Activated CD4-positive, alpha-beta T cell treated with anti-CD3 and anti-CD28 coated beads for 1 hour (primary cell): ENCODE results near the gene PWWP3B.
"Not testable (repeated sequence)": the region's sequence is repeated elsewhere in the genome, so short reads cannot be mapped to it uniquely, and the experiment has no call there.

Source experiments
- DNase-seq: peaks from one replicate; pipeline ENCODE4 v3.0.0-alpha.2; 2020

PWWP3B gene

GRCh38 chrX:106168107-106168506, at the start of gene PWWP3B:
PWWP3B (plus strand) TSS chrX:106168305; CDS start chrX:106205433, 37,128 bp downstream.
- DNase-seq: no peak

GRCh38 chrX:106139048-106139447, 29.1 kb upstream of the PWWP3B start:
- no peak for DNase-seq

GRCh38 chrX:106144755-106145639, 23.1 kb upstream of the PWWP3B start:
- DNase-seq: no peak

- no peak for DNase-seq
Measured at GRCh38 chrX:106150701-106151100, 17.4 kb upstream of the PWWP3B start.

- no peak for DNase-seq
Measured at GRCh38 chrX:106159861-106160282, 8.2 kb upstream of the PWWP3B start.

- DNase-seq: no peak
Measured at GRCh38 chrX:106170318-106170717, 2.2 kb downstream of the PWWP3B start.

- no peak for DNase-seq
Measured at GRCh38 chrX:106171293-106171820, 3.3 kb downstream of the PWWP3B start.

GRCh38 chrX:106177106-106177981, 9.2 kb downstream of the PWWP3B start:
- DNase-seq: no peak

GRCh38 chrX:106177982-106178321, 9.8 kb downstream of the PWWP3B start:
- no peak for DNase-seq

- no peak for DNase-seq
Measured at GRCh38 chrX:106178826-106179225, 10.7 kb downstream of the PWWP3B start.

GRCh38 chrX:106183685-106184084, 15.6 kb downstream of the PWWP3B start:
- DNase-seq: not testable (repeated sequence)

- DNase-seq: no peak
Measured at GRCh38 chrX:106201502-106202178, 33.5 kb downstream of the PWWP3B start.

GRCh38 chrX:106203315-106203714, 35.2 kb downstream of the PWWP3B start:
- no peak for DNase-seq

GRCh38 chrX:106208154-106208553, 40.0 kb downstream of the PWWP3B start:
- no peak for DNase-seq
